Stimulated activated CD4-positive, alpha-beta T cell treated with anti-CD3 and anti-CD28 coated beads, Interleukin-15, amount 100 ng/mL, for 48 hours (primary cell): ENCODE data around the gene GUCY2D.
"Not testable (repeated sequence)": the region's sequence is repeated elsewhere in the genome, so short reads cannot be mapped to it uniquely, and the experiment has no call there.

ENCODE experiments used
- DNase-seq, 2 donors: peaks; one replicate each; pipeline ENCODE4 v3.0.0-alpha.2; 2020; ENCODE audit warnings: low read depth in 2 of 2

The GUCY2D gene

GRCh38 chr17:8044819-8045810 lies 42.7 kb downstream of the GUCY2D start:
- no peak for DNase-seq

GRCh38 chr17:8046306-8046928 lies 44.0 kb downstream of the GUCY2D start:
- DNase-seq = no peak

GRCh38 chr17:8046929-8047768 lies 44.7 kb downstream of the GUCY2D start:
- no peak for DNase-seq

DNA sequence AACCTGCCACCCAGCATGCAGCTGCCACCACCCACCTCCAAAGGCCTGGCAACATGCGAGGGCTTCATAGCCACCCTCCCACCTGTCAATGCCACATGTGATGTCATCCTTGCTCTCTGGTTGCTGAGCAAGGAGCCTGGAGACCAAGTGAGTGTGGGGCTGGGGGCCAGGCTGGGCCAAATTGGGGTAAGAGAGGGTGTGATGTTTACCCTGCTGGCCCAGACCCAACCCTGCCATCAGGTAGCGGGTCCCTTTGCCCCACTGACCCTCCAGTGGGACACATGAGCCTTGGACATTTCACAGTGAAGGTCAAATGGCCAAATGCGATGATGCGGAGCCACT lies 45.3 kb downstream of the GUCY2D start:
- no peak for DNase-seq

DNA sequence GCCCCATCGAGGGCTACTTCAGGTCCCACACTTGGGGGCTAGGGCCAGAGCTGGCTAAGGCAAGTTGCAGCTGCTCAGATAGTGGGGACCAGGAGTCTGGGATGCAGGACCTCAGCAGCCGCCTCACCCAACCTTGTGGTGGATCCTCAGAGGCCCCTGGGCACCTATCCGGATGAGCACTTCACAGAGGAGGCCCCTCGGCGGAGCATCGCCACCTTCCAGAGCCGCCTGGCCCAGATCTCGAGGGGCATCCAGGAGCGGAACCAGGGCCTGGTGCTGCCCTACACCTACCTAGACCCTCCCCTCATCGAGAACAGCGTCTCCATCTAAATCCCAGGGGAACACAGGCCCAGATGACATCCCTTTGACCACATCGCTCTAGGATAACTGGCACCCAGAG lies 45.8 kb downstream of the GUCY2D start:
- no peak for DNase-seq

GRCh38 chr17:8048736-8049135 lies 46.3 kb downstream of the GUCY2D start:
- DNase-seq = no peak

DNA sequence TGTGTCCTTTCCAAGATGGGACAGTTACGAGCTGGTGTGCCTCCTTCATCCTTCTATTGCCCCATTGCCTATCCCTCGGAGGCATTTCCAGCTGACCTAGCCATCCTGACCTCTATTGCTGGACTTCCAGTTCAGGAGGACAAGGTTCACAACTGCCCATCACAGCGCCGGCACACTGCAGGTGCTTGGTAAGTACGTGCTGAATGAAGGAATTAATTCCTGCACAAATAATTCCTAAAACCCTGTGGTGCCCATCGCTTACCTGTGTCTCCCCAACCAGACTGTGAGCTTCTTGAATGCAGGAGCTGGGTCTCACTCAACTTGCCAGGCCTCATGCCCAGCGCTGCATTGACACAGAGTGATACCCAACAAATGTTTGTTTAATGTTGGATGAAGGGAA lies 49.4 kb downstream of the GUCY2D start:
- DNase-seq = no peak

- no peak for DNase-seq
Observed at GRCh38 chr17:8052256-8053252, 50.1 kb downstream of the GUCY2D start.

- no peak for DNase-seq
Observed at GRCh38 chr17:8053600-8053999, 51.2 kb downstream of the GUCY2D start.

- DNase-seq = no peak
Observed at GRCh38 chr17:8055851-8056231, 53.4 kb downstream of the GUCY2D start.

DNA sequence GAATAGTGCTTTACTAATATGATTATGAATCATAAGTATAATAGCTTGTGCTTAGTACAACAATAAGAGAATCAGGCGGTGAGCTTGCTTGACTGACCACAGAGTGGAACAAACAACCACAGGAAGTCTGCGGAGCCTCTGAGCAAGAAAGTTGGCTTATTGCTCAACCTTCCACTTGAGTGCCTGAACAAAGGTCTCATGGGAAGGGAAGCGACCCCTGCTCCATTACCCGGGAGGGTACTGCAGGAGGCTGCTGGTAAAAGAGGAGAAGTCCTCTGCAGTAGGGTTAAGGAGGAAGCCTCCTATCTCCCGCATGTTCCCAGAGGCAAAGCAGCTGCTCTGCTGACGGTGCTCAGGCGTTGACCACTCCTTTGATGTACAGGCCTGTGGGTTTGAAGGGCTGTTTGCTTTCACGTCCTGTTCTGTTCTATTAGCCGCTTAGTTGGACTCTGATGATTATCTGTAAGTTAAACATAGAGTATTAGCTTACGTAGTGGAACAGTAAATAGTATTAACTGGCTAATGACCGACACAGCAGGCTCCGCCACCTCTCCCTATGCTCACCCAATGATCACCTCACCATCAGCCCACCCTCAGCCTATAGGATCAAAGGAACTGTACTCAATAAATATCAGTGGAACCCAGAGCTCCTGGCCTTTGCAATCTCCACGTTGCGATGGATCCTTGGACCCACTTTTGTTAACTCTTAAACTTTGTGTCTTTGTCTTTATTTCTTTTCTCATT lies 54.0 kb downstream of the GUCY2D start:
- no peak for DNase-seq

DNA sequence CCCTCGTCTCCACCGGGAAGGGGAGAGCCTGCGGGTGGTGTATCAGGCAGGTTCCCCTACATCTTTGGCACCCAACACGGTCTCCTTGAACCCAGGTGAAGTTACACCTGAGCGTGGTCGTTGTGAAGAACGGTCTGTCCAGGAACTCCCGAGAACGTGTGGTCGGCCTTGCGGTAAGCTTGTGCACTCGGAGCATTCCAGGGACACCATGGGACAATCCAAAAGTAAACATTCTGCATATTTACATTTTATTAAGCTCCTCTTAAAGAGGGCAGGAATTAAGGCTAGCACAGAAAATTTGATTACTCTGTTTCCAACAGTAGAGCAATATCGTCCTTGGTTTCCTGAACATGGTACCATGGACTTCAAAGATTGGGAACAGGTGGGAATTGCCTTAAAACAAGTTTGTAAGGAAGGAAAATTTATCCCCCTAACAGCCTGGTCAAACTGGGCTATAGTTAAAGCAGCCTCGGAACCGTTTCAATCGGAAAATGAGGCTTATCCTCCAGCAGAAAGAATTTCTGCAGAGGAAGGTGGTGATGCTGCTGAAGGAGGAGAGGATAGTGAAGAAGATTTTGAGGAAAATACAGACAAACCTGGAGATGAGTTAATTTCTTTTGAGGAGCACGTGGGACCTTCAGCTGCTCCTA lies 54.7 kb downstream of the GUCY2D start:
- DNase-seq = no peak

- peak; percentile 13 to 36 for DNase-seq
Observed at GRCh38 chr17:8057691-8058114, 55.3 kb downstream of the GUCY2D start.

DNA sequence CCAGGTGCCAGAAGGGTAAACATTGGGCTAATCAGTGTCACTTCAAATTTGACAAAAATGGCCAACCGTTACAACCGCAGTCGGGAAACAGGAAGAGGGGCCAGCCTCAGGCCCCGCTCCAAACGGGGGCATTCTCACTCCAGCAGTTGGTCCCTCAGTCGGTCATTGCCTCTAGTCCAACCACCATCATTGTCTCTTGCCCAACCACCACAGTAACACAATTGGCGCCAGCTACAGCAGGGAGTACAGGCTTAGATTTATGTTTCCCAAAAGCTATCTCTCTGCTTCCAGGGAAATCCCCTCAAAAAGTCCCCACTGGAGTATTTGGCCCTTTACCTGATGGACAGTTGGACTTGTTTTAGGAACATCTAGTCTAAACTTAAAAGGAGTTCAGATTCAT lies 56.7 kb downstream of the GUCY2D start:
- no peak for DNase-seq

DNA sequence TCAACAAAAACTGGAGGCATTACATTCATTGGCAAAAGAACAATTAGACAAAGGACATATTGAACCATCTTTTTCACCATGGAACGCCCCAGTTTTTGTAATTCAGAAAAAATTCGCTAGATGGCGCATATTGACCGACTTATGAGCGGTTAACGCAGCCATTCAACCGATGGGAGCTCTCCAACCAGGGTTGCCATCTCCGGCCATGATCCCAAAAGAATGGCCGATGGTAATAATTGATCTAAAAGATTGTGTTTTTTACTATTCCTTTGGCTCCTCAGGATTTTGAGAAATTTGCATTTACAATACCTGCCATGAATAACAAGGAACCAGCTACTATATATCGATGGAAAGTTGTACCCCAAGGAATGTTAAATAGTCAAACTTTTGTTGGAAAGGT lies 57.9 kb downstream of the GUCY2D start:
- peak in 1 of 2 donors; percentile 47 for DNase-seq

DNA sequence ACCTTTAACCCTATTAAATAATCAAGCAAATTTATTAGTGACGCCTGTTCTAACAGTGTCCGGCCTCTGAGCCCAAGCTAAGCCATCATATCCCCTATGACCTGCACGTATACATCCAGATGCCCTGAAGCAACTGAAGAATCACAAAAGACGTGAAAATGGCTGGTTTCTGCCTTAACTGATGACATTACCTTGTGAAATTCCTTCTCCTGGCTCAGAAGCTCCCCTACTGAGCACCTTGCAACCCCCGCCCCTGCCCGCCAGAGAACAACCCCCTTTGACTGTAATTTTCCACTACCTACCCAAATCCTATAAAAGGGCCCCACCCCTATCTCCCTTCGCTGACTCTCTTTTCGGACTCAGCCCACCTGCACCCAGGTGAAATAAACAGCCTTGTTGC lies 59.4 kb downstream of the GUCY2D start:
- not testable (repeated sequence) for DNase-seq

- DNase-seq = no peak
Observed at GRCh38 chr17:8062435-8062806, 60.0 kb downstream of the GUCY2D start.

DNA sequence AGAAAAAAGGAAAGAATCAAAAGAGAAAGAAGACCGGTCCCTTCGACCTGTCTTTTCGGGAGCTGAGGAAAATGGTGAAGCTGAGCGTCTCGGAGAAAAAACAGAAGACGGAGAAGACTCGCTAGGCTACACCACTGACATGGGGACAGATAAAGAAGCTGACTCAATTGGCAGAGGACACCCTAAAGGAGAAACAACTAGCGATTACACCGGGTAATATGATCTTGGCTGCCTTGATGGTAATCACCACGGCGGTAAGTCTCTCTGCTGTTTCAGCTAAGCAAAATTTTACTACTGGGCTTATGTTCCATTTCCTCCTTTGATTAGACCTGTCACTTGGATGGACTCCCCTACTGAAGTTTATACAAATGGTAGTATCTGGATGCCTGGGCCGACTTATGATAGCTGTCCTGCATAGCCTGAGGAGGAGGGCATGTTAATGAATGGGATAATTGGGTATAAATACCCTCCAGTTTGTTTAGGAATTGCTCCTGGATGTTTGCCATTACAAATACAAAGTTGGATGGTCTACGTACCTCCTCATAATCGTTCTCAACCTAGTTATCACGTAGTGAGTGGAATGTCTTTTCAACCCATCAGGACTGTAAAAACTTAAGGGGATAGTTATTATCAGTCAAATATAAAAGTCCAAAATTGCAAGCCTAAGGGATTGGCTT lies 60.5 kb downstream of the GUCY2D start:
- DNase-seq = no peak
